ENCODE data around the gene KDM1A. TPM values are rescaled to one million over a fixed set of nuclear protein-coding genes. Genes with fewer than 3 reads are reported as not detected.

Gene KDM1A
- total RNA-seq, 2 experiments from 2014 or later, result 38.3 to 42.4 TPM

GRCh38 chr1:23114424-23115079, 95.3 kb downstream of the KDM1A start:
- no peaks in the 10 kb centered on the region for H3K9me3 ChIP-seq (ENCODE audit: control insufficient read depth in 1 of 2, insufficient read depth in 1 of 2, low read length in 2 of 2)
- CTCF ChIA-PET, result interaction anchor here (1.0 kb wide), 1 partner anchor 70 kb away, joined by 3 read pairs; no protein-coding TSS in a partner anchor
- H3K27ac Mint-ChIP-seq, result peak overlapping the region; percentile 63
- no peak for TF ChIP-seq CTCF (IDR thresholded peaks at IDR 0.05)
- no peak for ATAC-seq (ENCODE audit: poor library complexity)
- H3K9me3 Mint-ChIP-seq, result no peaks in the 10 kb centered on the region
- peaks cover 58% of the 10 kb centered on the region for H3K4me1 ChIP-seq (ENCODE audit: insufficient read depth, low read length)
- H3K4me3 ChIP-seq (ENCODE audit: low read length), result no peak overlapping the region
- H3K27ac ChIP-seq (ENCODE audit: low read depth in 1 of 2, low read length in 2 of 2), result no peak overlapping the region
- H3K27me3 Mint-ChIP-seq, result no peaks in the 10 kb centered on the region
- peaks cover 71% of the 10 kb centered on the region for H3K4me1 Mint-ChIP-seq (ENCODE audit: low read depth)
- no peaks in the 10 kb centered on the region for H3K36me3 ChIP-seq (ENCODE audit: insufficient read depth, low read length)
- intact Hi-C loops (cut with DNase I, micrococcal nuclease), result loop anchor here in 1 of 2 experiments (5.0 kb wide), 1 partner anchor 53 kb away; the partner anchor contains the start of gene LUZP1
- POLR2A ChIA-PET, result interaction anchor here (0.9 kb wide), 1 partner anchor 14 kb away, joined by 3 read pairs; no protein-coding TSS in a partner anchor
- DNase-seq, result peak in 3 of 14 experiments; percentile 18 to 49 (median 34)
- H3K36me3 Mint-ChIP-seq (ENCODE audit: low read depth), result no peaks in the 10 kb centered on the region
- H3K27me3 ChIP-seq (ENCODE audit: control insufficient read depth in 1 of 2, insufficient read depth in 2 of 2, low read length in 2 of 2), result no peaks in the 10 kb centered on the region
- no peak overlapping the region for H3K4me3 Mint-ChIP-seq

GRCh38 chr1:23116216-23116836, 97.1 kb downstream of the KDM1A start:
- no peaks in the 10 kb centered on the region for H3K9me3 Mint-ChIP-seq
- Histone ChIP-seq H3K27ac (ENCODE audit: low read depth in 1 of 2, low read length in 2 of 2) (no peak overlapping the region), H3K4me1 (ENCODE audit: insufficient read depth, low read length) (peaks cover 59% of the 10 kb centered on the region), H3K4me3 (ENCODE audit: low read length) (no peak overlapping the region), H3K27me3 (ENCODE audit: control insufficient read depth in 1 of 2, insufficient read depth in 2 of 2, low read length in 2 of 2) (no peaks in the 10 kb centered on the region), H3K9me3 (ENCODE audit: control insufficient read depth in 1 of 2, insufficient read depth in 1 of 2, low read length in 2 of 2) (no peaks in the 10 kb centered on the region), H3K36me3 (ENCODE audit: insufficient read depth, low read length) (no peaks in the 10 kb centered on the region)
- DNase-seq (no peak), ATAC-seq (ENCODE audit: poor library complexity) (no peak)
- POLR2A ChIA-PET, result no interaction called here
- CTCF ChIA-PET, result no interaction called here
- peaks cover 75% of the 10 kb centered on the region for H3K4me1 Mint-ChIP-seq (ENCODE audit: low read depth)
- TF ChIP-seq CTCF (IDR thresholded peaks at IDR 0.05), result no peak
- H3K36me3 Mint-ChIP-seq (ENCODE audit: low read depth), result no peaks in the 10 kb centered on the region
- no peak overlapping the region for H3K4me3 Mint-ChIP-seq
- no peaks in the 10 kb centered on the region for H3K27me3 Mint-ChIP-seq
- peak overlapping the region; percentile 5 for H3K27ac Mint-ChIP-seq
- intact Hi-C loops (cut with DNase I, micrococcal nuclease), result loop anchor here in 1 of 2 experiments (5.0 kb wide), 1 partner anchor 51 kb away; the partner anchor contains the start of gene LUZP1

GRCh38 chr1:23116921-23117699, 97.8 kb downstream of the KDM1A start:
- no peaks in the 10 kb centered on the region for H3K36me3 Mint-ChIP-seq (ENCODE audit: low read depth)
- no peaks in the 10 kb centered on the region for H3K27me3 Mint-ChIP-seq
- Histone ChIP-seq H3K27me3 (ENCODE audit: control insufficient read depth in 1 of 2, insufficient read depth in 2 of 2, low read length in 2 of 2) (no peaks in the 10 kb centered on the region), H3K36me3 (ENCODE audit: insufficient read depth, low read length) (no peaks in the 10 kb centered on the region), H3K27ac (ENCODE audit: low read depth in 1 of 2, low read length in 2 of 2) (no peak overlapping the region), H3K4me3 (ENCODE audit: low read length) (no peak overlapping the region), H3K9me3 (ENCODE audit: control insufficient read depth in 1 of 2, insufficient read depth in 1 of 2, low read length in 2 of 2) (no peaks in the 10 kb centered on the region), H3K4me1 (ENCODE audit: insufficient read depth, low read length) (peaks cover 51% of the 10 kb centered on the region)
- no peaks in the 10 kb centered on the region for H3K9me3 Mint-ChIP-seq
- ATAC-seq (ENCODE audit: poor library complexity), result no peak
- no peak overlapping the region for H3K4me3 Mint-ChIP-seq
- H3K27ac Mint-ChIP-seq, result peak overlapping the region; percentile 5
- CTCF ChIA-PET, result no interaction called here
- TF ChIP-seq CTCF (IDR thresholded peaks at IDR 0.05), result no peak
- H3K4me1 Mint-ChIP-seq (ENCODE audit: low read depth), result peaks cover 69% of the 10 kb centered on the region
- POLR2A ChIA-PET, result no interaction called here
- intact Hi-C loops (cut with DNase I, micrococcal nuclease), result loop anchor here in 1 of 2 experiments (5.0 kb wide), 1 partner anchor 50 kb away; the partner anchor contains the start of gene LUZP1
- DNase-seq, result no peak
